GM12878 (cell line): Measurements from ENCODE around the gene LONRF3. TPM values are rescaled to one million over a fixed set of nuclear protein-coding genes. Genes with fewer than 3 reads are reported as not detected.

ENCODE experiments used
- ATAC-seq: fragments of 200-7000 bp; cut with Tn5 transposase; 3 replicates; pipeline ENCODE4 v1.9.1; 2020; ENCODE audit warnings: mild to moderate bottlenecking, moderate library complexity
- BruUV-seq: library from RNA; stranded (reverse); fragments of 400-500 nt; replicated peaks from 2 replicates; lab custom pipeline; 2021; lab: Mats Ljungman, UMichigan
- CTCF ChIA-PET: fragments of 300-600 bp; sonication (Branson Sonifier 250); formaldehyde crosslinking; extraction: SDS; loops from one replicate; lab custom pipeline; 2021; ENCODE audit warnings: inconsistent platforms; lab: Yijun Ruan, JAX
- POLR2A ChIA-PET: fragments of 350-600 bp; formaldehyde crosslinking; extraction: SDS; loops from one replicate; lab custom pipeline; 2021; ENCODE audit warnings: inconsistent platforms; lab: Charles Lee
- RAD21 ChIA-PET: fragments of 300-600 bp; sonication (Branson Sonifier 250); formaldehyde crosslinking; loops from one replicate; lab custom pipeline; 2023; ENCODE audit warnings: antibody characterized with exemption; ENCODE audit not compliant: unreplicated experiment; lab: Charles Lee
- SMC1A ChIA-PET: fragments of 300-600 bp; sonication (Branson Sonifier 250); formaldehyde crosslinking; loops from one replicate; lab custom pipeline; 2023; ENCODE audit not compliant: unreplicated experiment, uncharacterized antibody; lab: Charles Lee
- DNase-seq: peaks from one replicate; pipeline ENCODE4 v3.0.0-alpha.2; 2011; ENCODE audit warnings: low read depth, low spot score
- FAIRE-seq: peaks from 3 replicates; lab custom pipeline; 2011; peaks lifted over from hg19 to GRCh38; lab: Jason Lieb, UNC
- H2AFZ ChIP-seq: 2 replicates; pipeline ENCODE4 v1.6.0; 2011; ENCODE audit warnings: low read depth, low read length, control low read depth; ENCODE audit not compliant: control insufficient read depth
- H3K27ac ChIP-seq: 2 replicates; pipeline ENCODE4 v1.5.1; 2011; ENCODE audit warnings: control low read depth; ENCODE audit not compliant: control insufficient read depth, insufficient read depth
- H3K27me3 ChIP-seq, 2 experiments: replicated peaks in 1 of 2; 2 replicates each; pipeline versions ENCODE4 v1.6.0 to v1.6.1; 2011; ENCODE audit warnings: low read length in 1 of 2; ENCODE audit not compliant: control insufficient read depth in 2 of 2, insufficient read depth in 2 of 2
- H3K36me3 ChIP-seq, 2 experiments: 2 replicates each; pipeline ENCODE4 v1.5.1; 2011; ENCODE audit warnings: low read length in 1 of 2; ENCODE audit not compliant: control insufficient read depth in 2 of 2, insufficient read depth in 2 of 2
- H3K4me1 ChIP-seq: 2 replicates; pipeline ENCODE4 v1.6.1; 2011; ENCODE audit warnings: mild to moderate bottlenecking, low read length, moderate library complexity, mixed read lengths; ENCODE audit not compliant: control insufficient read depth, insufficient read depth
- H3K4me2 ChIP-seq: 2 replicates; pipeline ENCODE4 v1.6.0; 2011; ENCODE audit warnings: control low read depth; ENCODE audit not compliant: control insufficient read depth, insufficient read depth
- H3K4me3 ChIP-seq: fragments of 200-600 bp; sonication (generic); 2 replicates; pipeline ENCODE4 v1.5.1; 2016
- H3K79me2 ChIP-seq: 2 replicates; pipeline ENCODE4 v1.6.0; 2011; ENCODE audit warnings: low read length; ENCODE audit not compliant: control insufficient read depth, insufficient read depth
- H3K9ac ChIP-seq: 2 replicates; pipeline ENCODE4 v1.8.0; 2011; ENCODE audit warnings: low read length, control low read depth, mixed read lengths; ENCODE audit not compliant: control insufficient read depth, insufficient read depth
- H3K9me3 ChIP-seq: replicated peaks from 3 replicates; pipeline ENCODE4 v1.5.1; 2011; ENCODE audit warnings: mild to moderate bottlenecking, low read length; ENCODE audit not compliant: control insufficient read depth, insufficient read depth
- H4K20me1 ChIP-seq: 2 replicates; pipeline ENCODE4 v1.6.0; 2011; ENCODE audit not compliant: control insufficient read depth, insufficient read depth
- BCL11A ChIP-seq: IDR thresholded peaks from 2 replicates; pipeline ENCODE4 v1.6.1; 2011; ENCODE audit warnings: low read depth, low read length
- EED ChIP-seq: sonication (generic); IDR thresholded peaks from 2 replicates; pipeline ENCODE4 v1.6.1; 2016; ENCODE audit warnings: antibody characterized with exemption, low read depth
- HDAC6 ChIP-seq: fragments of 200-600 bp; sonication (generic); IDR thresholded peaks from one replicate; pipeline ENCODE4 v1.8.0; 2017; ENCODE audit warnings: antibody characterized with exemption; ENCODE audit not compliant: unreplicated experiment
- IKZF1 ChIP-seq: fragments of 450-650 bp; conservative IDR thresholded peaks from 2 replicates; pipeline ENCODE4 v1.6.1; 2017; ENCODE audit warnings: antibody characterized with exemption, mild to moderate bottlenecking
- KAT2A ChIP-seq: conservative IDR thresholded peaks from 2 replicates; pipeline ENCODE4 v1.6.1; 2011; ENCODE audit warnings: low read depth, low read length; ENCODE audit not compliant: control insufficient read depth
- LARP7 ChIP-seq: fragments of 450-650 bp; IDR thresholded peaks from 2 replicates; pipeline ENCODE4 v1.6.1; 2017; ENCODE audit warnings: mild to moderate bottlenecking
- MXI1 ChIP-seq: fragments of 150-350 bp; IDR thresholded peaks from 2 replicates; pipeline ENCODE4 v1.6.1; 2011; ENCODE audit warnings: low read depth, mild to moderate bottlenecking, inconsistent platforms, low read length, improper control_type of control experiment
- NBN ChIP-seq: fragments of 450-650 bp; IDR thresholded peaks from 2 replicates; pipeline ENCODE4 v1.6.1; 2016
- NFXL1 ChIP-seq: fragments of 450-650 bp; IDR thresholded peaks from 2 replicates; pipeline ENCODE4 v1.6.1; 2017; ENCODE audit warnings: antibody characterized with exemption, mild to moderate bottlenecking, borderline replicate concordance
- NR2C2 ChIP-seq: IDR thresholded peaks from 2 replicates; pipeline ENCODE4 v1.6.1; 2011; ENCODE audit warnings: borderline replicate concordance, low read depth; ENCODE audit not compliant: control insufficient read depth, insufficient read length
- PAX8 ChIP-seq: fragments of 450-650 bp; IDR thresholded peaks from 2 replicates; pipeline ENCODE4 v1.6.1; 2017; ENCODE audit warnings: mild to moderate bottlenecking, moderate library complexity
- RFX5 ChIP-seq: IDR thresholded peaks from 2 replicates; pipeline ENCODE4 v1.6.1; 2011; ENCODE audit warnings: low read depth, low read length, improper control_type of control experiment
- SMAD5 ChIP-seq: IDR thresholded peaks from 2 replicates; pipeline ENCODE4 v1.6.1; 2016; ENCODE audit warnings: antibody characterized with exemption, low read depth
- SREBF2 ChIP-seq: IDR thresholded peaks from 2 replicates; pipeline ENCODE4 v1.6.1; 2012; ENCODE audit warnings: mild to moderate bottlenecking, low read length
- USF2 ChIP-seq: IDR thresholded peaks from 2 replicates; pipeline ENCODE4 v1.6.1; 2011; ENCODE audit warnings: low read depth, low read length, improper control_type of control experiment, borderline replicate concordance
- YBX1 ChIP-seq: fragments of 450-650 bp; IDR thresholded peaks from 2 replicates; pipeline ENCODE4 v1.6.1; 2016; ENCODE audit warnings: antibody characterized with exemption
- YY1 ChIP-seq: IDR thresholded peaks from 2 replicates; pipeline ENCODE4 v1.6.1; 2011; ENCODE audit warnings: low read depth, mild to moderate bottlenecking, low read length
- ZBTB4 ChIP-seq: fragments of 450-650 bp; formaldehyde crosslinking; IDR thresholded peaks from 2 replicates; pipeline ENCODE4 v1.4.0; 2022; ENCODE audit warnings: mild to moderate bottlenecking, moderate library complexity
- ZNF24 ChIP-seq: fragments of 450-650 bp; IDR thresholded peaks from 2 replicates; pipeline ENCODE4 v1.6.1; 2017; ENCODE audit warnings: antibody characterized with exemption, mild to moderate bottlenecking
- WGBS: methylation state at CpG from one replicate; pipeline ENCODE4 v1.1.6; 2016; ENCODE audit warnings: low lambda C conversion rate; ENCODE audit not compliant: insufficient replicate concordance, insufficient coverage; ENCODE audit errors: missing lambda C conversion rate; 5-methylcytosine and 5-hydroxymethylcytosine counted together
- in situ Hi-C: fragments of 300-500 bp; cut with MboI; formaldehyde crosslinking; loops from 9 replicates; pipeline ENCODE4 v1.14.3; 2018; ENCODE audit warnings: mixed read lengths
- intact Hi-C: fragments of 100-400 bp; cut with micrococcal nuclease; formaldehyde crosslinking; loops from one replicate; pipeline ENCODE4 v1.14.2; 2022; ENCODE audit not compliant: unreplicated experiment
- polyA plus RNA-seq, 11 experiments: library from polyadenylated mRNA; depleted of rRNA in 4 of 11; unstranded in 6 of 11; stranded (reverse) in 5 of 11; fragments of >200 nt; fragmentation: Nextera tagmentation in 4 of 11; fragmentation: Illumina TruSeq in 1 of 11; extraction: Ambion mirVana in 4 of 11; extraction: Trizol in 1 of 11; gene quantifications; 1 replicate in 1 of 11; 2 replicates in 10 of 11; pipeline versions ENCODE4 v1.2.1 to v1.2.3, GENCODE V29; 2011 to 2016; ENCODE audit warnings: inconsistent platforms in 2 of 11, missing spikeins in 2 of 11, low read depth in 1 of 11
- total RNA-seq, 4 experiments: library from RNA; depleted of rRNA in 3 of 4; stranded (reverse); fragments of >200 nt in 3 of 4; fragmentation: Illumina TruSeq in 1 of 4; extraction: Trizol in 1 of 4; gene quantifications; 2 replicates each; pipeline versions ENCODE4 v1.2.1 to v1.2.3, GENCODE V29; 2013 to 2021

Gene LONRF3
- total and polyA plus RNA-seq, 10 of the 15 experiments (the other 5 are each of a cell fraction or from before 2014, with no cell fraction given), result 0.05 to 0.23 (median 0.09) TPM; not detected in 3

- DNase-seq, result no peak
- H3K4me3 ChIP-seq, result no peak overlapping the region
- no peaks in the 10 kb centered on the region for H4K20me1 ChIP-seq
- no peaks in the 10 kb centered on the region for H3K9me3 ChIP-seq
- FAIRE-seq, result no peak
- H3K27ac ChIP-seq, result no peak overlapping the region
- no peak for ATAC-seq
- RAD21 ChIA-PET, result no interaction called here
- no peaks in the 10 kb centered on the region for H3K36me3 ChIP-seq
- H3K4me1 ChIP-seq, result no peaks in the 10 kb centered on the region
- CTCF ChIA-PET, result no interaction called here
- no peak overlapping the region for H3K9ac ChIP-seq
- SMC1A ChIA-PET, result interaction anchor here (1.0 kb wide), 1 partner anchor 9 kb away, joined by 3 read pairs; no protein-coding TSS in a partner anchor
- TF ChIP-seq KAT2A (no peak), BCL11A (no peak), NR2C2 (no peak), PAX8 (no peak), RFX5 (no peak), SREBF2 (no peak), MXI1 (no peak), USF2 (no peak), ZBTB4 (no peak), ZNF24 (no peak), YBX1 (no peak), LARP7 (no peak), IKZF1 (no peak), HDAC6 (no peak), EED (no peak), NFXL1 (no peak), NBN (no peak), YY1 (no peak), SMAD5 (no peak)
- TF ChIP-seq, all 136 proteins: peak for 0
- Histone ChIP-seq H2AFZ (no peak overlapping the region), H3K4me2 (no peak overlapping the region), H3K27me3 (no peaks in the 10 kb centered on the region), H3K79me2 (no peaks in the 10 kb centered on the region)
- in situ Hi-C loops, result no loop called here
- intact Hi-C loops, result no loop called here
- POLR2A ChIA-PET, result no interaction called here
- BruUV-seq, result no TSS peak
- WGBS, result 0% methylated on average over 2 of the region's 2 CpGs
Observed at GRCh38 chrX:118945921-118946320, 28.5 kb upstream of the LONRF3 start.
